GM13976 (cell line): ENCODE results near the gene FLAD1.

Source experiments
- DNase-seq: peaks from one replicate; pipeline ENCODE4 v3.0.0; 2012; ENCODE audit warnings: low spot score
- CTCF ChIP-seq: IDR thresholded peaks from 2 replicates; pipeline ENCODE4 v1.5.1; 2012; ENCODE audit warnings: borderline replicate concordance, mild to moderate bottlenecking; ENCODE audit not compliant: insufficient read depth; ENCODE audit errors: extremely low read depth, missing control alignments, control extremely low read depth
- in situ Hi-C: fragments of 300-500 bp; cut with MboI; formaldehyde crosslinking; loops from one replicate; pipeline ENCODE4 v1.12.0; 2022; ENCODE audit warnings: low sequenced_read_pairs, mixed read lengths, inconsistent platforms; ENCODE audit not compliant: unreplicated experiment

The FLAD1 gene

DNA sequence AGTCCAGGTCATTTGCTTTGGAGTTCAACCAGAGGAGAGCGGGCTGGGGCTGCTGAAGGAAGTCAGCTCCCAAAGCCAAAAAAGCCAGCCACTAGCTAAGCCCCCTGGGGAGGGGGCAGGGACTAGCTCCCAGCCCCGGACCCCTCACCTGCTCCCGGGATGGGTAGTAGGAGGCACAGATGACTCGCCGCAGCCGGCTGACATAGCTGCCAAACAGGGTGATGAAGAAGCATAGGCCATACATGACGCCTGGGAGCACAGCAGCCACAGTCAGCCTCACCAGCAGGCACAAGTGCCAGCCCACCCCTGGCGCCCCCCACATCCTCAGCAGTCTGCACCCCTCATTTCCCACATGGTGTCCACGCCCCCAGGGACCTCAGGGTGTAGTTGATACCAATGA, 43.0 kb downstream of the FLAD1 start:
- TF ChIP-seq CTCF, result no peak
- in situ Hi-C loops, result no loop called here
- no peak for DNase-seq

- in situ Hi-C loops, result no loop called here
- TF ChIP-seq CTCF, result no peak
- DNase-seq, result no peak
Observed at GRCh38 chr1:155026588-155026987, 43.4 kb downstream of the FLAD1 start.

DNA sequence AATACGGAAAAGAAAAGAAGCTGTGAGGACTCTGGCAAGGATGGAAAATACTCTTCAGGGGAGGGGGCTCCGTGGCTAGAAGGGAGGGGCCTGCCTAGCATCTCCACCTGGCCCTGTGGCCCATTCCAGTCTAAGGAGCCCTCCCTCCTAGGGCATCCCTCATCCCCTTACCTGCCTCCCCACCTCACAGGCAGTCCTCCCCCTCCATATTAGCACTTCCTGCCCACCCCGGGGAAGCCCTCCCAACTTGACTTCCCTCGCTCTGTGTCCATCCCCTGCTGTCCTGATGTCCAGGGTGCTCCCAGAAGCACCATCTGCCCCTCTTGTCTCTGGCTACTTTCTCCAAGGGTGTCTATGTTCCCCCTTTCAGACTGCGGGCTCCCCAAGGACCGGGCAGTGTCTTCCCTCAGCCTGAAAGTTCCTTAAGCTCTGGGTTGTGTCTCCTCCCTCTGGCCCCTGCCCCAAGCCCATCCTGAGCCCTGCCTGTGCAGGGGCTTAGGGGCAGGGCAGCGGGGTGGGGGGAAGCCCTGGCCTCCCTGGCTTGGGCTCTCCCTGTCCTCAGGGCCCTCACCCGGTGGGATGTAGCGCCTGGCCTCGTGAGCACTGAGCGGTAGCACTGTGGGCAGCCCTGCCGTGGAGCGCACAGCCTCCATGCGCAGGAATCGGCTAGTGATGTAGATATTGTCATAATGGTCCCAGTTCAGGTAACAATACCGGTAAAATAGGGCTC, 46.5 kb downstream of the FLAD1 start:
- no peak for DNase-seq
- TF ChIP-seq CTCF, result no peak
- in situ Hi-C loops, result no loop called here

DNA sequence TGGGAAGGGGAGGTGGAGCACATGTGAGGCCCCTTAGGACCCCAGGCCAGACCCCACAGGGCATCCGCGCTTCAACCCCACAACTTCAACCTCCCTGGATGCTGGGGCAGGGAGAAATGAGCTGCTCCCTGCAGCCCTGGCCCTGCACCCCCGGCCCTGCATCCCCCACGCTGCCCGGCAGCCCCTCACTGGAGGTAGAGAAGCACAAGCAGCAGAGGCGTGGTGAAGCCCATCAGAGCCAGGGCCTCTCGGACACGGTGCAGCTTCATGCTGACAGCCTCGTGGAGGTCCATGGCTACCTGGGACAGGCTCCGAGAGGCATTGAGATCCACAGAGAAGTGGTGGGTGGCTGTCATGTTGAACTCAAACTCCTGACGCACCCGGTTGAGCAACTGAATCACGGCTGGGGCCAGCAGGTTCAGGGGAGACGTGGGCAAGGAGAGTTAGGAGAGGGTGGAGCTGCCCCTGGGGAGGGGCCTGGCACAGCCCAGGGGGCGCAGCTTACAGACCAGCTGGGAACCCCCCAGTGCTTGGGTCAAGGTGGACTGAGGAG, 47.2 kb downstream of the FLAD1 start:
- in situ Hi-C loops, result no loop called here
- no peak for DNase-seq
- TF ChIP-seq CTCF, result no peak

DNA sequence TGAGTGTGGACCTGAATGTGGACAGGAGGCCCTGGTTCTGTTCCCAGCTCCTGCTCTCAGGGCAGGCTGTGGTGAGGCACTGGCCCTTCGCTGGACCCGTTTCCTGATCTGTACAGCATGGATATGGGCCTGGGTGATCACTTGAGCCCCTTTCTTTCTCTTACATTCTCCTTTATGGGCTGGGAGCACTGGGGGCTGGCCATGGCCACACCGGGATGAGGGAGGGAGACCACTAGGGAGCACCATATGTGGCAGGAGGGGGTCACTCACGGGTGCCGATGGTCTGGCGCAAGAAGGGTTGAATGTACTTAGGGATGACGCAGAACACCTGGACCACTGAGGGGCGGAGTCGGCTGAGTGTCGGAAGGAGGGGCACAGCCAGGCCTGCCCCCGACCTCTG, 47.8 kb downstream of the FLAD1 start:
- TF ChIP-seq CTCF, result no peak
- DNase-seq, result no peak
- in situ Hi-C loops, result no loop called here

GRCh38 chr1:155032886-155033285, 49.7 kb downstream of the FLAD1 start:
- in situ Hi-C loops, result no loop called here
- no peak for DNase-seq
- TF ChIP-seq CTCF, result no peak
